Measurements from ENCODE around the gene NXN.
A peak's percentile ranks its signal among the peaks of the same experiment; 100 is the strongest.
"Not testable (repeated sequence)": the region's sequence is repeated elsewhere in the genome, so short reads cannot be mapped to it uniquely, and the experiment has no call there.

Gene NXN

DNA sequence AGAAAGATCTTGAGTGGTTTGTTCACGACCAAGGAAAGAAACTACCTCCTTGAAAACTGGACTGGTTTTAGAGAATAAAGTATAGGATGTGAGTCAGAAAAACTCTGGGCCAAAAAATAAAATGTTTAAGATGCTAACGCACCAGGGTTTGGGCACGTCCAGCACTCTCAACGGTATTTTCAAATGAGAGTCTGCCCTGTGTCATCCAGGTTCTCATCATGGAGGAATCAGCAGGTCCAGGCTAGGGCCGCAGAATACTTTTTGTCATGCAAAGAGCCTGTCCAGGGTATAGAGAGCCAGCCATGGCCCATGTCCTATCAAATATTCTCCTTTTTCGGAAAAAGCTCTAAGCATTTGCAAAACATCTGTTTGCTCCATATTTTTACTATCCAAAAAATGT, 2.4 kb downstream of the NXN start:
- DNase-seq, result no peak
- Mint-ChIP-seq H3K4me3 (no peak overlapping the region), H3K4me1 (peaks cover 16% of the 10 kb centered on the region), H3K27ac (no peak overlapping the region), H3K9me3 (no peaks in the 10 kb centered on the region), H3K27me3 (peaks cover 38% of the 10 kb centered on the region), H3K36me3 (ENCODE audit: low read depth) (no peaks in the 10 kb centered on the region)
- no peak for ATAC-seq

DNA sequence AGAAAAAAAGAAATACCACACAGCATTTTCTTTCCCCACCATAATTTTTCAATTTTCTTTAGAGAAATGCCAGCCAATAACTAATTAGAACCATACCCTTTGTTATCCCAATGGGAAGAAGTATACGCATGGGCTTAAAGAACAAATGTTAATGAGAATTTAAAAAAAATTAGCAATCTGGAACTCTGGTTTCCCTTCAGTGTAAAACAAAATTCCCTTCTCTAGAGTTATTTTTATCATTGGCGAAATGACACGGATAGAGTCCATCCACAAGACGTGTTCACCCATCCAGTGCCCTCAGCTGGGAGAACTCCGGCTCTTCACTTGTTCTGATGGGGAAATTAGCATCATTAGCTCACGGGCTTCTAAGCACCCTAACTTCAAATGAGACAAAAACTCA, 3.3 kb downstream of the NXN start:
- Mint-ChIP-seq H3K36me3 (ENCODE audit: low read depth) (no peaks in the 10 kb centered on the region), H3K9me3 (no peaks in the 10 kb centered on the region), H3K4me1 (peaks cover 16% of the 10 kb centered on the region), H3K27me3 (peaks cover 39% of the 10 kb centered on the region), H3K4me3 (no peak overlapping the region), H3K27ac (no peak overlapping the region)
- DNase-seq, result no peak
- no peak for ATAC-seq

DNA sequence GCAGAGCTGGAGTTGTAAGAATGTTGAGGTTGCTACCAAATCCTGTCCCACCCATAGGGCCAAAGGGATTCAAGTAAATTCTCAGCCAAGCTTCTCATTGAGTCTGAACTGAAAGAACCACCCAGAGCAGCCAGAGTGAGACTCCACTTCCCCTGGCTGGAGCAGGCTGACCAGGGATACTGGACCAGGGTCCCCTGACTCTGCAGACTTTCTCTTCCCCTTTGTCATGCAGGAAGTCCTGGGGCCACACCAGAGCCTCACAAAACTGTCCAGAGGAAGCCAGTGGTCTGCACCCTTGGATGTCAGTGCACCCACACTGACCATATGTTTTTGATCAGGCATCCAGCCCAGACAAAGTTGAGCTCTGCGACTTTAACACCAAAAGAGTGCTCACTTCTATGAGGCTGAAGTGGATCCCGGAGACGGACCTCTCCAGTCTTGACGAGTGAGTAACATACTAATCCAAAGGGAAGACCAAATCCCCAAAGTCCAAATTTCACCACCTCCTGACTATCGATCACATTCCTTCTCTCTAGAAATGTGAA, 4.1 kb downstream of the NXN start:
- Mint-ChIP-seq H3K36me3 (ENCODE audit: low read depth) (no peaks in the 10 kb centered on the region), H3K4me1 (peaks cover 9% of the 10 kb centered on the region), H3K9me3 (no peaks in the 10 kb centered on the region), H3K27ac (no peak overlapping the region), H3K27me3 (peaks cover 48% of the 10 kb centered on the region), H3K4me3 (no peak overlapping the region)
- DNase-seq, result no peak
- no peak for ATAC-seq

DNA sequence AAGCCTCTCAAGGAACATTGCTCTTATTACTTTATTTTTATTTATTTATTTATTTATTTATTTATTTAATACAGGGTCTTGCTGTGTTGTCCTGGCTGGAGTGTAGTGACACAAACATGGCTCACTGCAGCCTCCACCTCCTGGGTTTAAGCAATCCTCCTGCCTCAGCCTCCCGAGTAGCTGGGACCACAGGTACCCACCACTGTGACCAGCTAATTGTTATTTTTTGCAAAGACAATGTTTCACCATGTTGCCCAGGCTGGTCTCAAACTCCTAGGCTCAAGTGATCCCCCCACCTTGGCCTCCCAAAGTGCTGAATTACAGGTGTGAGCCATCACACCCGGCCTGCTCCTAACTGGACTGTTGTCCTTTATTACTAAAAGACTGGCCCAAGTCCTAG, 4.8 kb downstream of the NXN start:
- H3K4me1 Mint-ChIP-seq; DNase-seq; H3K36me3 Mint-ChIP-seq (ENCODE audit: low read depth); H3K27ac Mint-ChIP-seq; ATAC-seq; H3K4me3 Mint-ChIP-seq; H3K9me3 Mint-ChIP-seq: not testable (repeated sequence)
- peaks cover 53% of the 10 kb centered on the region for H3K27me3 Mint-ChIP-seq

DNA sequence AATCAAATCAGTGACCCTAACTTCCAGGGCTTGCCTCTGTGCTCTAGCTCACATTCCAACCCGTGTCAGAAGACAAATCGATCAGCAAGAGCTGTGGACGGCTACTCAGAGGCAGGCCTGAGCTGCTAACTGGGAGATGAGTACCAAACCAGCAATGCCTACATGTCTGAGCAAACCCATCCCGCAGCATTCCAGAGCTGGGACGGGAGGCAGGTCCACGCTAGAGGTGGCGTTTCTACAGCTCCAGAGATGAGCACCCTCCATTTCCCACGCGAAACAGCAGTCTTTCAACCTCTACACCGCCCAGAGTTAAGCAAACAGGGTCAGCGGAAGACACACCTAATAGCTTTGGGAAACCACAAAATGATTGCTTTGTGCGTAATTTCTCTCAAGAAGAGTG, 6.5 kb downstream of the NXN start:
- peaks cover 67% of the 10 kb centered on the region for H3K27me3 Mint-ChIP-seq
- no peak for DNase-seq
- no peak for ATAC-seq
- H3K4me1 Mint-ChIP-seq, result peaks cover 9% of the 10 kb centered on the region
- no peak overlapping the region for H3K4me3 Mint-ChIP-seq
- H3K27ac Mint-ChIP-seq, result no peak overlapping the region
- H3K36me3 Mint-ChIP-seq (ENCODE audit: low read depth), result no peaks in the 10 kb centered on the region
- H3K9me3 Mint-ChIP-seq, result no peaks in the 10 kb centered on the region

DNA sequence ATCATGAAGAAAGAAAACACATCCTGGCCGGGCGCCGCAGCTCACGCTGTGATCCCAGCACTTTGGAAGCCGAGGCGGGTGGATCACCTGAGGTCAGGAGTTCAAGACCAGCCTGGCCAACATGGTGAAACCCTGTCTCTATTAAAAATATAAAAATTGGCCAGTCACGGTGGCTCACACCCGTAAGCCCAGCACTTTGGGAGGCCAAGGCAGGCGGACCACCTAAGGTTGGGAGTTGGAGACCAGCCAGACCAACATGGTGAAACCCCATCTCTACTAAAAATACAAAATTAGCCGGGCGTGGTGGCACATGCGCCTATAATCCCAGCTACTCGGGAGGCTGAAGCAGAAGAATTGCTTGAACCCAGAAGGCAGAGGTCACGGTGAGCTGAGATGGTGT, 7.7 kb downstream of the NXN start:
- DNase-seq; ATAC-seq; H3K27ac Mint-ChIP-seq; H3K9me3 Mint-ChIP-seq; H3K36me3 Mint-ChIP-seq (ENCODE audit: low read depth); H3K4me1 Mint-ChIP-seq; H3K4me3 Mint-ChIP-seq: not testable (repeated sequence)
- H3K27me3 Mint-ChIP-seq, result peaks cover 60% of the 10 kb centered on the region

DNA sequence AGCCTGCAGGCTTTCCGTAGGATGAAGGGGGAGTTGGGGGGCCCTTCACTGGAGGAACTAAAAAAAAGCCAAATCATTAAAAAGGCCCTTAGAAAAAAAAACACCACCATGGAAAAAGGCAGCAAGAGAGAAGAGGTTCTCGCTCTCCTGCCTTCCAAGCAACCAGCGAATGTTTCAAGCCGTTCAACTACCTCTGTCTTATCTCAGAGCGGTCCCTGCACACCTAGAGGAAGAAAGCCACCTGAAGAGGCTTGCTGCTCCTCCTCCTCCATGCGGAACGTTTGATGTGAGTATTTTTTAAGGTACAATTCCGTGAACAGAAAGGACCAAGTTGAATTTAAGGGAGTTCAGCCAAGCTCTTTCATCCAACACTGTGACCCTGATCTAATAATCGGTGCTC, 9.2 kb downstream of the NXN start:
- H3K9me3 Mint-ChIP-seq, result no peaks in the 10 kb centered on the region
- peaks cover 53% of the 10 kb centered on the region for H3K27me3 Mint-ChIP-seq
- peaks cover 7% of the 10 kb centered on the region for H3K4me1 Mint-ChIP-seq
- H3K27ac Mint-ChIP-seq, result no peak overlapping the region
- H3K4me3 Mint-ChIP-seq, result peak overlapping the region; percentile 48
- H3K36me3 Mint-ChIP-seq (ENCODE audit: low read depth), result no peaks in the 10 kb centered on the region
- DNase-seq (no peak), ATAC-seq (no peak)

DNA sequence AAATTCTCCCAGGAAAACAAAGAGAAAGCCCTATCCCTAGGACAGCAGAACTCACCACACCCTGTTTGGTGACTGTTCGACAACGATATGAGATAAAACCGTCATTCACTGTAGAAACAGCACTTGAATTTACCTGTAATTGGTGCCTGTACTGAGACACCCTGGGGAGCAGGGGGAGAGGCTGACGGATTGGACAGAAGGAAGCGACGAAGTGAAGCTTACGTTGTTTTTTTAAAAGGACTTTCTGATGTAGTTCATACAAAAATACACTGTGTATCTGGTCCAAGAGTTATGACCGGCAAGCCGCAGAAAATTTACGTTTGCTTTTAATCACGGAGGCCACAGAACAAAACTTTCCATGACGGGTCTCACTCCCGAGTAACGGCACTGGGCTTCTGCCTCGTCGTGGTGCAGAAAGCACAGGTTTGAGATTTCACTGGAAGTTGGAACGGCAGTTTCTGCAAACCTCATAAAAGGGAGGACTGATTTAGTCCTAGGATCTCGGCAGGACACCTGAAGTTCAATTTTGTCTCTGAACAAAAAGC, 9.7 kb downstream of the NXN start:
- H3K4me3 Mint-ChIP-seq, result peak overlapping the region; percentile 48
- peaks cover 53% of the 10 kb centered on the region for H3K27me3 Mint-ChIP-seq
- H3K4me1 Mint-ChIP-seq, result peaks cover 7% of the 10 kb centered on the region
- DNase-seq (no peak), ATAC-seq (no peak)
- H3K27ac Mint-ChIP-seq, result peak overlapping the region; percentile 4
- H3K36me3 Mint-ChIP-seq (ENCODE audit: low read depth), result no peaks in the 10 kb centered on the region
- H3K9me3 Mint-ChIP-seq, result no peaks in the 10 kb centered on the region

DNA sequence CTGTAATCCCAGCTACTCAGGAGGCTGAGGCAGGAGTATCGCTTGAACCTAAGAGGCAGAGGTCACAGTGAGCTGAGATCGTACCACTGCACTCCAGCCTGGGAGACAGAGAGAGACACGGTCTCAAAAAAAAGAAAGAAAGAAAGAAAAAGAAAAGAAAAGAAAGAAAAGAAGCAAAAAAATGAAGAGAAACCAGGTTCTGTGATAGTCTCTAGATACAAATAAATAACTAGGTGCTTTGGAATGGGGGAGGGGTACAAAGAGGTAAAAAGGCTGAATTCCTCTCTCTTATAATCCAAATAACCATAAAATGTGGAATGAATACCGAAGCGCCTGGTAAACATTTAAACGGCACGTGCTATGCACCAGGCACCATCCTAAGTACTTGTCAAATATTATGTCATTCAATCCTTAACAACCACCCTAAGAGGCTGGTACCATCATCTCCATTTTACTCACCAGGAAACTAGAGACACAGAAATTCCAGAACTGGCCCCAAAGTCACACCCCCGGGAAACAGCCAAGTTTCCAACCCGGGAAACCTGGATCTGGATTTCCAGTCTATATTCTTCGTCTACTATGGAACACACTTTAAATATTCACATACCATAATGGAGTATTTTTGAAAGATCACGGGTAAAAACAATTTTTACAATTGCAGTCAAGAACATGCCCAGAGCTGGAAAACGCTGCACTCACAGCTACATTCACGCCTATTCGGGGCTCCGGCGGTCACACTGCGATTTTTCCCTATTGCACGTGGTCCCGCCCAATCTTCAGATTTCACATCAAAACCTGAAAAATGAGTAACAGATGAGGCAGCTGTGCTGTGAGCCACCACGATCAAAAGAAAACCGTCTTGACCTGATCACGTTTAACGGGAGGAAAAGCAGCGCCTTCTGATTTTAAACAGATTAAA, 10.5 kb downstream of the NXN start:
- ATAC-seq (no peak), DNase-seq (no peak)
- Mint-ChIP-seq H3K4me3 (peak overlapping the region; percentile 48), H3K27ac (no peak overlapping the region), H3K4me1 (peaks cover 7% of the 10 kb centered on the region), H3K9me3 (no peaks in the 10 kb centered on the region), H3K27me3 (peaks cover 52% of the 10 kb centered on the region), H3K36me3 (ENCODE audit: low read depth) (no peaks in the 10 kb centered on the region)

DNA sequence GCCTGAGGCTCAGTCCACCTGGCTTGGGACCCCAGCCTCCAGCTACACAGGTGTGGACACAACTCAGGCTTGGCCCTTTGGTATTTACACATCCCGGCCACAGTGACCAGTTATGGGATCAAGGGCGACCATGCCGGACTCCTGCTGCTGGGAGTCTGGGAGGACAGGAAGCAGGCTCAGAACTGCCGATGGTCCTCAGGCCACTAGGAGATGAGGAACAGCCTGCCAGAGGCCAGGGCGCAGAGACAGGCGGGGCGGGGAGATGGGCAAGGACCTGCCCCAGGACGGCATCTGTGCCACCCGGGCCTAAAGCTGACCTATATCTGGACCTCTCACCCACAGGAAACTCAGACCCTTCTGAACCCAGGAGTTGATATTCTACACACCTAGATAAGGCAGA, 12.5 kb downstream of the NXN start:
- Mint-ChIP-seq H3K27me3 (peaks cover 56% of the 10 kb centered on the region), H3K27ac (no peak overlapping the region), H3K4me3 (no peak overlapping the region), H3K4me1 (peaks cover 7% of the 10 kb centered on the region), H3K36me3 (ENCODE audit: low read depth) (no peaks in the 10 kb centered on the region), H3K9me3 (no peaks in the 10 kb centered on the region)
- DNase-seq (no peak), ATAC-seq (no peak)

DNA sequence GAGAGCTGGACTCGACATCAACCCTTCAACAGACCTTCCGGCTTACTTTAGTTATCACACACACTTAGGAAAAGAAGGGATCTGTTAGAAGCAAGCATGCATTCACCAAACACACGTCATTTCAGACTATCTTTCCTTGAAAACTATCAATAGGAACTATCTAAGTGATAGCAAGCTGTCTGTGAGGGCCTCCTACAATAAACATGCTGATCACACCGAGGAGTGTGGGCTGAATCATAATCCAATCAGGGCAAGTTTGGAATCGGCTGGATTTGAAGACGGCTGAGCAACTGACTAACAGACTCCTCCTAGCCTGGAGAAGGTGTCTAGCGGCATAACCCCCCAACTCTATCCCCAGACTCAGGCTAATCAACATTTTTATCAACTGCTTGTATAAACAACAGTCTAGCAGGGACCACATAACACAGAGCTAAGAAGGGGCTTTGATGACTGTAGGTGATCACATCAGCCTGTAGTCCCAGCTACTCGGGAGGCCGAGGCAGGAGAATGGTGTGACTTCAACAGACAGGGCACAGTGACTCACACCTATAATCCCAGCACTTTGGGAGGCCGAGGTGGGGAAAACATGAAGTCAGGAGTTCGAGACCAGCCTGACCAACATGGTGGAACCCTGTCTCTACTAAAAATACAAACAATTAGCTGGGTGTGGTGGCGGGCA, 14.1 kb downstream of the NXN start:
- ATAC-seq, result no peak

DNA sequence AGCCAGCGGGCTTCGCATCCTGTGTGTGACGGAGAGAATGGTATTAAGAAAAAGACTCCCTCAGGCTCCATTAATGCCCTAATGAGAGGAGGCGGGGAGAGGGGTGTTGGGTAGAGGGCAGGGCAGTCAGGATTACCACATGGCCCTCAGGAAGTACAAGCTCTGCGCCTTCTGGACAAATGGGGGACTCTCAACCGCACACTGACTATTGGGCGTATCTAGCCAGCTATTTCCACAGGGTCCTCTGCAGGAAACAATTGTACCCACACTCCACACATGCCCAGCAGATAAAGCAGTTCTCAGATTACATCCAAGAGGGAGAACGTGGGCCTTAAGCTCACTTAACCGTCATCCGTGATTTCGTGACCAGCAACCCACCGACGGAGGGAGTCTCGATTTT, 14.7 kb downstream of the NXN start:
- H3K27ac Mint-ChIP-seq, result no peak overlapping the region
- no peak for ATAC-seq
- no peak for DNase-seq
- no peaks in the 10 kb centered on the region for H3K9me3 Mint-ChIP-seq
- H3K4me3 Mint-ChIP-seq, result no peak overlapping the region
- peaks cover 5% of the 10 kb centered on the region for H3K4me1 Mint-ChIP-seq
- peaks cover 43% of the 10 kb centered on the region for H3K27me3 Mint-ChIP-seq
- H3K36me3 Mint-ChIP-seq (ENCODE audit: low read depth), result no peaks in the 10 kb centered on the region

More for the DNA sequence above, 14.1 kb downstream of the NXN start:
- no peak overlapping the region for H3K27ac Mint-ChIP-seq
- no peaks in the 10 kb centered on the region for H3K9me3 Mint-ChIP-seq
- DNase-seq, result no peak
- no peaks in the 10 kb centered on the region for H3K36me3 Mint-ChIP-seq (ENCODE audit: low read depth)
- H3K4me3 Mint-ChIP-seq, result no peak overlapping the region
- peaks cover 7% of the 10 kb centered on the region for H3K4me1 Mint-ChIP-seq
- H3K27me3 Mint-ChIP-seq, result peaks cover 48% of the 10 kb centered on the region

DNA sequence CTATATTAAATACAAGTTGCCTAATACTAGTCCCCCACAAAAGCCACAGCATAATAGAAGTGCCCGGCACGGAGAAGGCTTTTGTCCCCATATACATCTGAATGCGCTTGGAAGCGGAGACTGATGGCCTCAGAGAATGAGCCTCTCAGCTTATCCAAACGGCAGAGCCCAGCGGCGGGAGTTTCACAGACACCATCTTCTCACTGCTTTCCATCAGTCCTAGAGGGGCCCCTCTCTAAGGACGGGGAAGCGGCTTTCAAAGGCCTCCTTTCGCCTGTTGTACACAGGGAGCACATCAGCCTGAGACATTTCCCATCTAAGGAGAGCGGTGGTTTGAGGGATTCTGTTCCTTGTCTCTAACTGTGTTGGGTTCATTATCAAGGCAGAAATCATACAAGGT, 16.9 kb downstream of the NXN start:
- DNase-seq (no peak), ATAC-seq (no peak)
- H3K27me3 Mint-ChIP-seq, result peaks cover 26% of the 10 kb centered on the region
- no peaks in the 10 kb centered on the region for H3K36me3 Mint-ChIP-seq (ENCODE audit: low read depth)
- H3K4me3 Mint-ChIP-seq, result no peak overlapping the region
- H3K4me1 Mint-ChIP-seq, result no peaks in the 10 kb centered on the region
- H3K27ac Mint-ChIP-seq, result no peak overlapping the region
- no peaks in the 10 kb centered on the region for H3K9me3 Mint-ChIP-seq

DNA sequence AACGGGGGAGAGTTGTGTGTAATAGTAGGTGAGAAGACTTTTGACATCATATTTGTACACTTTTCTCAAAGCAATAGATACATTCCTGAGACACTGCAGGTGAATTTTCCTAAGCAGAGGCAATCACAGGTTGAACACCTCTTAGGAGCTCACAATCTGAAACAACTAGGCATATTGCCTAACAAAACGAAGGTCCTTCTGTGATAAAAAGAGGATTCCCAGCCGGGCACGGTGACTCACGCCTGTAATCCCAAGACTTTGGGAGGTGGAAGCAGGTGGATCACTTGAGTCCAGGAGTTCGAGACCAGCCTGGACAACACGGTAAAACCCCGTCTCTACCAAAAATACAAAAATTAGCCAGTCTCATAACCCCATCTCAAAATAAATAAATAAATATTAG, 17.4 kb downstream of the NXN start:
- Mint-ChIP-seq H3K9me3 (no peaks in the 10 kb centered on the region), H3K4me1 (no peaks in the 10 kb centered on the region), H3K27me3 (peaks cover 25% of the 10 kb centered on the region), H3K36me3 (ENCODE audit: low read depth) (no peaks in the 10 kb centered on the region), H3K27ac (no peak overlapping the region), H3K4me3 (no peak overlapping the region)
- DNase-seq (no peak), ATAC-seq (no peak)

Data from activated naive CD8-positive, alpha-beta T cell treated with anti-CD3 and anti-CD28 coated beads, Interleukin-2, amount 50 U/mL, for 24 hours (primary cell).